A673 (cell line): ENCODE measurements around the gene NRF1.
"Not testable (repeated sequence)": the region's sequence is repeated elsewhere in the genome, so short reads cannot be mapped to it uniquely, and the experiment has no call there.

Experiments used
- EZH2 ChIP-seq: fragments of 200-600 bp; sonication (generic); IDR thresholded peaks from 2 replicates; pipeline ENCODE4 v1.6.1; 2017; ENCODE audit warnings: borderline replicate concordance, low read depth, mild to moderate bottlenecking, mixed read lengths, antibody characterized with exemption, low read length; ENCODE audit not compliant: poor library complexity, severe bottlenecking
- TF ChIP-seq, protein P1 (sequence below): fragments of 300-800, 200-600 bp; sonication (generic); conservative IDR thresholded peaks from 2 replicates; pipeline ENCODE4 v1.5.1; 2017; ENCODE audit warnings: low read depth, mild to moderate bottlenecking, antibody characterized with exemption, low read length, moderate library complexity, mixed read lengths

DNA sequence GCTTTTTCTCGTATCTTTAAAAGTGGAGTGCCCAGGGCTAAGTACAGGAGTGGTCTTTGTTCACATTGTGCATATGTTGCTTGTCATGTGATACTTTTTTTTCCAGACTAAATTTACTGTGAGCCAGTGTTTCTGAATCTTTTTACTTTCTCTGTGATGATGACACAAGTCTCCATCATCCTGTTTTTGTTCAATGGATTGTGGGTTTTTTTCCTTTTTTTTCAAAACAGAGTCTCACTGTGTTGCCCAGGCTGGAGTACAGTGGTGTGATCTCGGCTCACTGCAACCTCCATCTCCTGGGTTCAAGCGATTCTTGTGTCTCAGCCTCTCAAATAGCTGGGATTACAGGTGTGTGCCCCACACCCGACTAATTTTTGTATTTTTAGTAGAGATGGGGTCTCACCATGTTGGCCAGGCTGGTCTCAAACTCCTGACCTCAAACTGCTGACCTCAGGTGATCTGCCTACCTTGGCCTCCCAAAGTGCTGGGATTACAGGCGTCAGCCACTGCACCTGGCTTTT lies 24.6 kb downstream of the NRF1 start:
- not testable (repeated sequence) for TF ChIP-seq EZH2
- TF ChIP-seq, protein P1, sequence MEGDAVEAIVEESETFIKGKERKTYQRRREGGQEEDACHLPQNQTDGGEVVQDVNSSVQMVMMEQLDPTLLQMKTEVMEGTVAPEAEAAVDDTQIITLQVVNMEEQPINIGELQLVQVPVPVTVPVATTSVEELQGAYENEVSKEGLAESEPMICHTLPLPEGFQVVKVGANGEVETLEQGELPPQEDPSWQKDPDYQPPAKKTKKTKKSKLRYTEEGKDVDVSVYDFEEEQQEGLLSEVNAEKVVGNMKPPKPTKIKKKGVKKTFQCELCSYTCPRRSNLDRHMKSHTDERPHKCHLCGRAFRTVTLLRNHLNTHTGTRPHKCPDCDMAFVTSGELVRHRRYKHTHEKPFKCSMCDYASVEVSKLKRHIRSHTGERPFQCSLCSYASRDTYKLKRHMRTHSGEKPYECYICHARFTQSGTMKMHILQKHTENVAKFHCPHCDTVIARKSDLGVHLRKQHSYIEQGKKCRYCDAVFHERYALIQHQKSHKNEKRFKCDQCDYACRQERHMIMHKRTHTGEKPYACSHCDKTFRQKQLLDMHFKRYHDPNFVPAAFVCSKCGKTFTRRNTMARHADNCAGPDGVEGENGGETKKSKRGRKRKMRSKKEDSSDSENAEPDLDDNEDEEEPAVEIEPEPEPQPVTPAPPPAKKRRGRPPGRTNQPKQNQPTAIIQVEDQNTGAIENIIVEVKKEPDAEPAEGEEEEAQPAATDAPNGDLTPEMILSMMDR, result not testable (repeated sequence)
